Gastroesophageal sphincter (tissue), 3 donors: ENCODE measurements around the gene OFD1.

Source experiments
- CTCF ChIP-seq, 4 experiments: fragments of 200-600 bp in 2 of 4; fragments of 450-650 bp in 2 of 4; sonication (generic) in 1 of 4; IDR thresholded peaks; one replicate each; pipeline ENCODE4 v1.5.1; 2017 to 2019; ENCODE audit warnings: antibody characterized with exemption in 4 of 4, mild to moderate bottlenecking in 2 of 4, moderate library complexity in 2 of 4
- POLR2A ChIP-seq, 2 donors: fragments of 450-650 bp; IDR thresholded peaks; one replicate each; pipeline ENCODE4 v1.6.1; 2017; ENCODE audit warnings: antibody characterized with exemption in 2 of 2, mild to moderate bottlenecking in 2 of 2, moderate library complexity in 1 of 2
- POLR2AphosphoS5 ChIP-seq: sonication (generic); formaldehyde crosslinking; IDR thresholded peaks from one replicate; pipeline ENCODE4 v1.6.1; 2017; ENCODE audit warnings: antibody characterized with exemption

GRCh38 chrX:13689741-13690211, 44.8 kb upstream of the OFD1 start:
- TF ChIP-seq POLR2AphosphoS5 (no peak), CTCF (IDR thresholded peaks at IDR 0.05) (no peak), POLR2A (IDR thresholded peaks at IDR 0.05) (no peak)
